IMR-90 (cell line): Measurements from ENCODE around the gene HOXC10. TPM values are rescaled to one million over a fixed set of nuclear protein-coding genes. Genes with fewer than 3 reads are reported as not detected.

Experiments used
- ATAC-seq: fragments of 200-7000 bp; cut with Tn5 transposase; 2 replicates; pipeline ENCODE4 v1.9.1; 2020; ENCODE audit warnings: low read depth, mild to moderate bottlenecking, moderate library complexity
- BruUV-seq: library from RNA; stranded (reverse); fragments of 400-500 nt; replicated peaks from 2 replicates; lab custom pipeline; 2021; lab: Mats Ljungman, UMichigan
- CTCF ChIA-PET: fragments of 300-600 bp; formaldehyde crosslinking; extraction: SDS; loops from one replicate; lab custom pipeline; 2021; ENCODE audit warnings: antibody characterized with exemption; lab: Yijun Ruan, JAX
- POLR2A ChIA-PET: fragments of 300-600 bp; sonication (Branson Sonifier 250); formaldehyde crosslinking; loops from one replicate; lab custom pipeline; 2022; ENCODE audit warnings: antibody characterized with exemption; ENCODE audit not compliant: unreplicated experiment; lab: Charles Lee
- DNase-seq: peaks from one replicate; pipeline ENCODE4 v3.0.0; 2013
- H2AFZ ChIP-seq: replicated peaks from 2 replicates; pipeline ENCODE3; 2013; ENCODE audit warnings: low read length, mild to moderate bottlenecking; ENCODE audit not compliant: poor library complexity
- H2AK5ac ChIP-seq: 2 replicates; pipeline ENCODE4 v1.6.1; 2013; ENCODE audit warnings: low read depth, low read length, inconsistent platforms
- H2AK9ac ChIP-seq: replicated peaks from 2 replicates; pipeline ENCODE3; 2013; ENCODE audit warnings: mild to moderate bottlenecking, low read depth, low read length, moderate library complexity; ENCODE audit not compliant: poor library complexity
- H2BK120ac ChIP-seq: 2 replicates; pipeline ENCODE4 v1.6.1; 2013; ENCODE audit warnings: low read depth, low read length, inconsistent platforms
- H2BK15ac ChIP-seq: 3 replicates; pipeline ENCODE4 v1.6.1; 2013; ENCODE audit warnings: low read depth, low read length, inconsistent platforms
- H2BK20ac ChIP-seq: 2 replicates; pipeline ENCODE4 v1.6.1; 2013; ENCODE audit warnings: low read depth, mild to moderate bottlenecking, inconsistent platforms, low read length, moderate library complexity
- H2BK5ac ChIP-seq: 2 replicates; pipeline ENCODE4 v1.6.1; 2013; ENCODE audit warnings: mild to moderate bottlenecking, low read depth, low read length, inconsistent platforms; ENCODE audit not compliant: poor library complexity, severe bottlenecking
- H3K14ac ChIP-seq: replicated peaks from 2 replicates; pipeline ENCODE4 v1.6.1; 2013; ENCODE audit warnings: low read depth, low read length, inconsistent platforms
- H3K18ac ChIP-seq: 2 replicates; pipeline ENCODE4 v1.6.1; 2013; ENCODE audit warnings: low read depth, low read length, control low read depth
- H3K23ac ChIP-seq: 2 replicates; pipeline ENCODE4 v1.6.1; 2013; ENCODE audit warnings: low read depth, low read length, inconsistent platforms
- H3K27ac ChIP-seq: 2 replicates; pipeline ENCODE4 v1.5.1; 2013; ENCODE audit warnings: mild to moderate bottlenecking, control low read depth, low read length; ENCODE audit not compliant: insufficient read depth
- H3K27me3 ChIP-seq: 2 replicates; pipeline ENCODE4 v1.6.1; 2013; ENCODE audit warnings: low read length; ENCODE audit not compliant: control insufficient read depth, insufficient read depth
- H3K36me3 ChIP-seq: 2 replicates; pipeline ENCODE4 v1.6.1; 2013; ENCODE audit warnings: low read length, mixed read lengths; ENCODE audit not compliant: control insufficient read depth, insufficient read depth
- H3K4ac ChIP-seq: 2 replicates; pipeline ENCODE4 v1.6.1; 2013; ENCODE audit warnings: low read depth, low read length, inconsistent platforms
- H3K4me1 ChIP-seq: 2 replicates; pipeline ENCODE4 v1.6.1; 2013; ENCODE audit warnings: low read length, mixed read lengths; ENCODE audit not compliant: control insufficient read depth, insufficient read depth
- H3K4me2 ChIP-seq: 2 replicates; pipeline ENCODE4 v1.6.1; 2013; ENCODE audit warnings: low read depth, mild to moderate bottlenecking, control low read depth, low read length, moderate library complexity
- H3K4me3 ChIP-seq: 2 replicates; pipeline ENCODE4 v1.5.1; 2013; ENCODE audit warnings: low read depth, mild to moderate bottlenecking, control low read depth, low read length, moderate library complexity; ENCODE audit not compliant: insufficient read depth
- H3K56ac ChIP-seq: 2 replicates; pipeline ENCODE4 v1.6.1; 2013; ENCODE audit warnings: low read length, inconsistent platforms; ENCODE audit not compliant: insufficient read depth; ENCODE audit errors: extremely low read depth
- H3K79me1 ChIP-seq, 2 experiments: 2 replicates each; pipeline ENCODE4 v1.6.1; 2013; ENCODE audit warnings: low read length in 2 of 2, inconsistent platforms in 1 of 2, low read depth in 1 of 2
- H3K9ac ChIP-seq: 2 replicates; pipeline ENCODE4 v1.6.1; 2013; ENCODE audit warnings: low read depth, low read length, control low read depth
- H3K9me1 ChIP-seq: 2 replicates; pipeline ENCODE4 v1.6.1; 2013; ENCODE audit warnings: low read length, inconsistent platforms; ENCODE audit not compliant: insufficient read depth
- H3K9me3 ChIP-seq: 2 replicates; pipeline ENCODE4 v1.6.1; 2013; ENCODE audit warnings: low read length; ENCODE audit not compliant: control insufficient read depth, insufficient read depth
- H4K20me1 ChIP-seq: 2 replicates; pipeline ENCODE4 v1.6.1; 2013; ENCODE audit warnings: low read length, inconsistent platforms; ENCODE audit not compliant: insufficient read depth
- H4K5ac ChIP-seq: 2 replicates; pipeline ENCODE4 v1.6.1; 2013; ENCODE audit warnings: mild to moderate bottlenecking, low read depth, low read length, control low read depth
- H4K8ac ChIP-seq, 2 experiments: 2 replicates each; pipeline ENCODE4 v1.6.1; 2013; ENCODE audit warnings: low read depth in 2 of 2, low read length in 2 of 2, control low read depth in 1 of 2, inconsistent platforms in 1 of 2
- H4K91ac ChIP-seq: 2 replicates; pipeline ENCODE4 v1.6.1; 2013; ENCODE audit warnings: low read depth, low read length, inconsistent platforms; ENCODE audit not compliant: insufficient read depth
- BHLHE40 ChIP-seq: fragments of 150-350 bp; IDR thresholded peaks from 2 replicates; pipeline ENCODE4 v1.6.1; 2016; ENCODE audit warnings: mild to moderate bottlenecking, low read depth, low read length
- CEBPB ChIP-seq: IDR thresholded peaks from 2 replicates; pipeline ENCODE4 v1.6.1; 2012; ENCODE audit warnings: low read depth, low read length, improper control_type of control experiment
- CHD1 ChIP-seq: IDR thresholded peaks from 2 replicates; pipeline ENCODE4 v1.6.1; 2012; ENCODE audit warnings: low read depth, low read length, improper control_type of control experiment
- CTCF ChIP-seq: conservative IDR thresholded peaks from 2 replicates; pipeline ENCODE4 v1.5.1; 2012; ENCODE audit warnings: mild to moderate bottlenecking, low read depth, low read length, improper control_type of control experiment
- ELK1 ChIP-seq: fragments of 150-350 bp; IDR thresholded peaks from 2 replicates; pipeline ENCODE4 v1.6.1; 2016; ENCODE audit warnings: low read depth, mild to moderate bottlenecking, low read length, moderate library complexity, borderline replicate concordance
- FOS ChIP-seq: fragments of 150-350 bp; IDR thresholded peaks from 2 replicates; pipeline ENCODE4 v1.6.1; 2016; ENCODE audit warnings: low read depth, low read length
- MAFK ChIP-seq: IDR thresholded peaks from 2 replicates; pipeline ENCODE4 v1.6.1; 2012; ENCODE audit warnings: low read depth, low read length, improper control_type of control experiment
- MAZ ChIP-seq: IDR thresholded peaks from 2 replicates; pipeline ENCODE4 v1.6.1; 2012; ENCODE audit warnings: low read depth, mild to moderate bottlenecking, low read length, improper control_type of control experiment, moderate library complexity, borderline replicate concordance
- MXI1 ChIP-seq: IDR thresholded peaks from 2 replicates; pipeline ENCODE4 v1.6.1; 2012; ENCODE audit warnings: low read depth, mild to moderate bottlenecking, low read length, moderate library complexity, borderline replicate concordance
- NFE2L2 ChIP-seq: fragments of 150-350 bp; IDR thresholded peaks from 2 replicates; pipeline ENCODE4 v1.6.1; 2016; ENCODE audit warnings: low read depth, mild to moderate bottlenecking, low read length
- POLR2A ChIP-seq: IDR thresholded peaks from 2 replicates; pipeline ENCODE4 v1.6.1; 2012; ENCODE audit warnings: mild to moderate bottlenecking, low read depth, low read length
- RAD21 ChIP-seq: IDR thresholded peaks from 2 replicates; pipeline ENCODE4 v1.6.1; 2012; ENCODE audit warnings: low read length, improper control_type of control experiment
- RCOR1 ChIP-seq: IDR thresholded peaks from 2 replicates; pipeline ENCODE4 v1.6.1; 2012; ENCODE audit warnings: mild to moderate bottlenecking, low read length, improper control_type of control experiment; ENCODE audit not compliant: insufficient replicate concordance
- RFX5 ChIP-seq: IDR thresholded peaks from 2 replicates; pipeline ENCODE4 v1.8.0; 2012; ENCODE audit warnings: low read depth, mild to moderate bottlenecking, low read length, moderate library complexity
- SMC3 ChIP-seq: fragments of 150-350 bp; IDR thresholded peaks from 2 replicates; pipeline ENCODE4 v1.6.1; 2016; ENCODE audit warnings: low read depth, mild to moderate bottlenecking, antibody characterized with exemption, low read length, moderate library complexity
- USF2 ChIP-seq: fragments of 150-350 bp; IDR thresholded peaks from 2 replicates; pipeline ENCODE4 v1.6.1; 2017; ENCODE audit warnings: mild to moderate bottlenecking, antibody characterized with exemption, low read length, low read depth
- WGBS, 2 experiments: methylation state at CpG; one replicate each; pipeline versions ENCODE4 v1.1.5 to v1.1.7; 2013; ENCODE audit warnings: missing lambda C conversion rate in 2 of 2; ENCODE audit not compliant: insufficient read length in 1 of 2; ENCODE audit errors: extremely low coverage in 2 of 2; 5-methylcytosine and 5-hydroxymethylcytosine counted together
- dilution Hi-C: fragments of 300-500 bp; cut with HindIII; formaldehyde crosslinking; loops from one replicate; pipeline ENCODE4 v1.14.3; 2018; ENCODE audit warnings: low sequenced_read_pairs; ENCODE audit not compliant: unreplicated experiment
- in situ Hi-C: fragments of 300-500 bp; cut with MboI; formaldehyde crosslinking; loops from 3 replicates; pipeline ENCODE4 v1.14.3; 2019; ENCODE audit warnings: low sequenced_read_pairs, inconsistent platforms, mixed read lengths
- intact Hi-C: fragments of 100-400 bp; cut with micrococcal nuclease; formaldehyde crosslinking; loops from 2 replicates; pipeline ENCODE4 v1.10.0; 2022
- polyA plus RNA-seq, 3 experiments: library from polyadenylated mRNA; depleted of rRNA; stranded (reverse); fragments of >200 nt; gene quantifications; 2 replicates each; pipeline ENCODE4 v1.2.3, GENCODE V29; 2012; ENCODE audit warnings: low replicate concordance in 1 of 3
- total RNA-seq: library from RNA; depleted of rRNA; stranded (reverse); fragments of >200 nt; gene quantifications from 2 replicates; pipeline ENCODE4 v1.2.3, GENCODE V29; 2012

Gene HOXC10
- total and polyA plus RNA-seq, 2 of the 4 experiments (the other 2 are of a cell fraction), result 0.15 TPM; not detected in 1

- no peak for DNase-seq
- H3K4me3 ChIP-seq, result no peak overlapping the region
- no peak overlapping the region for H2AFZ ChIP-seq
- intact Hi-C loops, result no loop called here
- H3K27me3 ChIP-seq, result peaks cover 83% of the 10 kb centered on the region
- H2BK15ac ChIP-seq, result no peak overlapping the region
- no peak overlapping the region for H3K23ac ChIP-seq
- no peaks in the 10 kb centered on the region for H3K4me1 ChIP-seq
- H3K79me1 ChIP-seq, result no peaks in the 10 kb centered on the region
- no CpG with 5 or more reads among the region's 4 CpGs for WGBS, 2 experiments
- H2AK5ac ChIP-seq, result no peak overlapping the region
- no peak overlapping the region for H3K9ac ChIP-seq
- H4K5ac ChIP-seq, result no peak overlapping the region
- peaks cover 5% of the 10 kb centered on the region; the same call in 1 of the 2 replicates for H3K9me3 ChIP-seq
- no peak overlapping the region for H3K27ac ChIP-seq
- no peak overlapping the region for H4K91ac ChIP-seq
- H3K56ac ChIP-seq, result no peak overlapping the region
- no peak overlapping the region for H2AK9ac ChIP-seq
- H2BK120ac ChIP-seq, result no peak overlapping the region
- ATAC-seq, result no peak
- no peaks in the 10 kb centered on the region for H3K9me1 ChIP-seq
- POLR2A ChIA-PET, result no interaction called here
- H2BK20ac ChIP-seq, result no peak overlapping the region
- H3K18ac ChIP-seq, result no peak overlapping the region
- in situ Hi-C loops, result no loop called here
- H2BK5ac ChIP-seq, result no peak overlapping the region
- dilution Hi-C loops, result no loop called here
- TF ChIP-seq USF2 (no peak), FOS (no peak), NFE2L2 (no peak), CEBPB (no peak), CHD1 (no peak), POLR2A (no peak), ELK1 (no peak), RAD21 (no peak), RFX5 (no peak), MXI1 (no peak), SMC3 (no peak), RCOR1 (no peak), BHLHE40 (no peak), CTCF (no peak), MAFK (no peak), MAZ (no peak)
- no peak overlapping the region for H4K8ac ChIP-seq
- H3K4me2 ChIP-seq, result no peak overlapping the region
- BruUV-seq, result no TSS peak
- no peaks in the 10 kb centered on the region for H4K20me1 ChIP-seq
- no peak overlapping the region for H3K14ac ChIP-seq
- no peak overlapping the region for H3K4ac ChIP-seq
- CTCF ChIA-PET, result no interaction called here
- no peaks in the 10 kb centered on the region for H3K36me3 ChIP-seq
Measured at GRCh38 chr12:53944209-53944608, 40.7 kb upstream of the HOXC10 start.
